Loucy (cell line): ENCODE data around the gene PC.

Experiments used
- H2AFZ ChIP-seq: fragments of 200-600 bp; sonication (generic); 2 replicates; pipeline ENCODE4 v1.6.0; 2016; ENCODE audit warnings: antibody characterized with exemption, mild to moderate bottlenecking, low read length, moderate library complexity
- H3F3A ChIP-seq: fragments of 200-600 bp; 2 replicates; pipeline ENCODE4 v1.6.0; 2016; ENCODE audit warnings: antibody characterized with exemption, low read depth, mild to moderate bottlenecking
- H3K27me3 ChIP-seq: fragments of 200-600 bp; sonication (generic); 2 replicates; pipeline ENCODE4 v1.6.1; 2014; ENCODE audit warnings: low read length, mild to moderate bottlenecking; ENCODE audit not compliant: insufficient read depth, poor library complexity, severe bottlenecking
- H3K36me3 ChIP-seq: fragments of 200-600 bp; sonication (generic); 2 replicates; pipeline ENCODE4 v1.6.1; 2016; ENCODE audit warnings: low read length; ENCODE audit not compliant: insufficient read depth
- H3K4me1 ChIP-seq: fragments of 200-600 bp; sonication (generic); 2 replicates; pipeline ENCODE4 v1.5.1; 2014; ENCODE audit warnings: low read length, mild to moderate bottlenecking; ENCODE audit not compliant: insufficient read depth, poor library complexity, severe bottlenecking
- H3K4me2 ChIP-seq: fragments of 200-600 bp; sonication (generic); 2 replicates; pipeline ENCODE4 v1.6.0; 2014; ENCODE audit warnings: antibody characterized with exemption, low read length, low read depth, mild to moderate bottlenecking; ENCODE audit not compliant: poor library complexity, severe bottlenecking
- H3K4me3 ChIP-seq: fragments of 200-600 bp; sonication (generic); 2 replicates; pipeline ENCODE4 v1.5.1; 2014; ENCODE audit warnings: low read length, mild to moderate bottlenecking, mixed read lengths; ENCODE audit not compliant: poor library complexity, severe bottlenecking
- H3K79me2 ChIP-seq: fragments of 200-600 bp; sonication (generic); 2 replicates; pipeline ENCODE4 v1.6.1; 2014; ENCODE audit warnings: low read length; ENCODE audit not compliant: insufficient read depth
- H3K9ac ChIP-seq: fragments of 200-600 bp; sonication (generic); 2 replicates; pipeline ENCODE4 v1.6.0; 2014; ENCODE audit warnings: mild to moderate bottlenecking, low read depth, low read length, moderate library complexity; ENCODE audit not compliant: poor library complexity, severe bottlenecking
- H3K9me2 ChIP-seq: fragments of 200-600 bp; sonication (generic); replicated peaks from 2 replicates; pipeline ENCODE4 v1.6.1; 2016; ENCODE audit warnings: low read depth, low read length, mixed read lengths
- H3K9me3 ChIP-seq: fragments of 200-600 bp; sonication (generic); 2 replicates; pipeline ENCODE4 v1.6.1; 2014; ENCODE audit warnings: mild to moderate bottlenecking, antibody characterized with exemption, low read length, low read depth; ENCODE audit not compliant: insufficient read depth
- H4K20me1 ChIP-seq: fragments of 200-600 bp; sonication (generic); 2 replicates; pipeline ENCODE4 v1.6.0; 2014; ENCODE audit warnings: antibody characterized with exemption, low read length, mild to moderate bottlenecking; ENCODE audit not compliant: insufficient read depth, poor library complexity, severe bottlenecking
- EZH2phosphoT487 ChIP-seq: fragments of 200-600 bp; IDR thresholded peaks from 2 replicates; pipeline ENCODE4 v1.6.1; 2018; ENCODE audit warnings: antibody characterized with exemption, mild to moderate bottlenecking, moderate library complexity, borderline replicate concordance
- TF ChIP-seq, protein P1 (sequence below): fragments of 200-600 bp; sonication (generic); conservative IDR thresholded peaks from 2 replicates; pipeline ENCODE4 v1.5.1; 2014; ENCODE audit warnings: mild to moderate bottlenecking, antibody characterized with exemption, low read length

The PC gene

DNA sequence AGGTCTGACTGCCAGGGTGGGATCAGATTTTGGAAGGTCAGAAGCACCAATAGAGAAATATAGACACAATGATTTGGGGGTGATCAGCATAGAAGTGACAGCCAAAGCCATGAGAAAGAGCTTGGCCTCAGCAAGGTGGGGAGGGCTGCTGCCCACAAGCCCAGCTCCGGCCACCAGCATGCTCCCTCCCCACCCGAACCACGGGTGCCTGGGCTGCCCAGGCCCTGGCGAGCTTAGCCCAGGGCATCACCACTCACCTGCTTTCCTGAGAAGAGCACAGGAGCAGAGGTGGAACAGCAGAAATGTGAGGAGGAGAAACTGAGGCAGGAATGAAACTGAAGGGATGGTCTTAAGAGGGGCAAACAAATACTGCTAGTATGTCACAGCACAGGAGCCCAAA is 52.6 kb downstream of the PC start:
- no peak overlapping the region for H3K9ac ChIP-seq
- H4K20me1 ChIP-seq, result no peaks in the 10 kb centered on the region
- H3K9me3 ChIP-seq, result no peaks in the 10 kb centered on the region
- no peak overlapping the region for H3K4me3 ChIP-seq
- H3F3A ChIP-seq, result no peaks in the 10 kb centered on the region
- no peaks in the 10 kb centered on the region for H3K4me1 ChIP-seq
- H3K27me3 ChIP-seq, result no peaks in the 10 kb centered on the region
- H3K4me2 ChIP-seq, result no peak overlapping the region
- no peaks in the 10 kb centered on the region for H3K9me2 ChIP-seq
- no peak overlapping the region for H2AFZ ChIP-seq
- H3K79me2 ChIP-seq, result no peaks in the 10 kb centered on the region
- H3K36me3 ChIP-seq, result no peaks in the 10 kb centered on the region
- TF ChIP-seq, protein P1, sequence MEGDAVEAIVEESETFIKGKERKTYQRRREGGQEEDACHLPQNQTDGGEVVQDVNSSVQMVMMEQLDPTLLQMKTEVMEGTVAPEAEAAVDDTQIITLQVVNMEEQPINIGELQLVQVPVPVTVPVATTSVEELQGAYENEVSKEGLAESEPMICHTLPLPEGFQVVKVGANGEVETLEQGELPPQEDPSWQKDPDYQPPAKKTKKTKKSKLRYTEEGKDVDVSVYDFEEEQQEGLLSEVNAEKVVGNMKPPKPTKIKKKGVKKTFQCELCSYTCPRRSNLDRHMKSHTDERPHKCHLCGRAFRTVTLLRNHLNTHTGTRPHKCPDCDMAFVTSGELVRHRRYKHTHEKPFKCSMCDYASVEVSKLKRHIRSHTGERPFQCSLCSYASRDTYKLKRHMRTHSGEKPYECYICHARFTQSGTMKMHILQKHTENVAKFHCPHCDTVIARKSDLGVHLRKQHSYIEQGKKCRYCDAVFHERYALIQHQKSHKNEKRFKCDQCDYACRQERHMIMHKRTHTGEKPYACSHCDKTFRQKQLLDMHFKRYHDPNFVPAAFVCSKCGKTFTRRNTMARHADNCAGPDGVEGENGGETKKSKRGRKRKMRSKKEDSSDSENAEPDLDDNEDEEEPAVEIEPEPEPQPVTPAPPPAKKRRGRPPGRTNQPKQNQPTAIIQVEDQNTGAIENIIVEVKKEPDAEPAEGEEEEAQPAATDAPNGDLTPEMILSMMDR, result no peak
- TF ChIP-seq EZH2phosphoT487, result no peak

DNA sequence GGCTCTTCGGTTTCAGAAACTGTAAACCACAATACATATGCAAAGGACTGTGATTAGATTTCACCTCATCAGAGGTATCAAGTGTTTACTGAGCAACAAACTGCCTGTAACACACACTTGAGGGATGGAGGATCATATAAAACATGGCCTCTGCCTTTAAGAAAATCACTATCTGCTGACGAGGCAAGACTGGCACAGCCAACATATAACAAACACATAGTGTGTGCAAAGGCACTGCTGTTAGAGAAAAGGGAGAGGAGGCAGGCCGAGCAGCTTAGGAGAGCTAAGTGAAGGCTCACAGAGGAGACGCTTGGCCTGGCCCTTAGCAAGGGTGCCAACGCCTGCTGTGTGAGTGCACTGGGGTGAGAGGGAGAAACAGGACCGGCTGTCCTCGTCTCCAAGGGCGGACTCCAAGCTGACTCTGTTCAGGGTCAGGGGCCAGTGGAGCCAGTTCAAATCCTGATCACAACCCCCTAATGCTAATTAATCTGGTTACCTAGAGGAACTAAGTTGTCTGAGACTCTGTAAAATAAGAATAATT is 53.1 kb downstream of the PC start:
- no peaks in the 10 kb centered on the region for H3K27me3 ChIP-seq
- H3K9me3 ChIP-seq, result no peaks in the 10 kb centered on the region
- no peaks in the 10 kb centered on the region for H3K36me3 ChIP-seq
- H3F3A ChIP-seq, result no peaks in the 10 kb centered on the region
- no peaks in the 10 kb centered on the region for H4K20me1 ChIP-seq
- H2AFZ ChIP-seq, result no peak overlapping the region
- H3K4me3 ChIP-seq, result no peak overlapping the region
- no peak overlapping the region for H3K9ac ChIP-seq
- H3K9me2 ChIP-seq, result no peaks in the 10 kb centered on the region
- no peaks in the 10 kb centered on the region for H3K79me2 ChIP-seq
- no peak overlapping the region for H3K4me2 ChIP-seq
- H3K4me1 ChIP-seq, result no peaks in the 10 kb centered on the region
- no peak for TF ChIP-seq EZH2phosphoT487
- TF ChIP-seq, protein P1, result no peak

DNA sequence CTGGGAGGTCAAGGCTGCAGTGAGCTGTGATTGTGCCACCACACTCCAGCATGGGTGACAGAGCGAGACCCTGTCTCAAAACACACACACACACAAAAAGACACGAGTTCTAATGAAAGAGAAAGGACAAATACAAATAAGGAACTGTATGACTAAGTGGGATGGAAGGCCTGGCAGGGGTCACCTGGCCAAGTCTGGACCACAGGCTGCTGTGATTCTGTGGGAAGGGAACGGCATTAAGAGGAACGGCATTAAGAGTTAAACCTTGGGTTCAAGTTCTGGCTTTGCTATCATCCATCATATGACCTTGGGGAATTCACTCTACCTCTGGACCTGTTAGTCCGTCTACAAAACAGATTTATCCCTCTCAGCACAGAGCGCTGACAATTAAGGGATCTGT is 53.6 kb downstream of the PC start:
- H3F3A ChIP-seq, result no peaks in the 10 kb centered on the region
- no peaks in the 10 kb centered on the region for H4K20me1 ChIP-seq
- H3K36me3 ChIP-seq, result no peaks in the 10 kb centered on the region
- no peaks in the 10 kb centered on the region for H3K9me2 ChIP-seq
- no peak overlapping the region for H3K4me3 ChIP-seq
- H3K9me3 ChIP-seq, result no peaks in the 10 kb centered on the region
- H2AFZ ChIP-seq, result no peak overlapping the region
- TF ChIP-seq, protein P1, result no peak
- no peak for TF ChIP-seq EZH2phosphoT487
- no peak overlapping the region for H3K9ac ChIP-seq
- H3K79me2 ChIP-seq, result no peaks in the 10 kb centered on the region
- no peaks in the 10 kb centered on the region for H3K4me1 ChIP-seq
- no peaks in the 10 kb centered on the region for H3K27me3 ChIP-seq
- no peak overlapping the region for H3K4me2 ChIP-seq
